Tibial nerve (tissue), 4 donors: ENCODE measurements around the gene ABHD1. TPM values are rescaled to one million over a fixed set of nuclear protein-coding genes. Genes with fewer than 3 reads are reported as not detected.
A peak's percentile ranks its signal among the peaks of the same experiment; 100 is the strongest.

ENCODE experiments used
- DNase-seq, 2 donors: peaks; one replicate each; pipeline ENCODE4 v3.0.0-alpha.2; 2019; ENCODE audit warnings: low spot score in 2 of 2
- H3K27ac ChIP-seq, 4 donors: fragments of 200-600 bp; sonication (generic) in 3 of 4; one replicate each; pipeline ENCODE4 v1.5.1; 2017 to 2019; ENCODE audit warnings: mild to moderate bottlenecking in 1 of 4
- H3K27me3 ChIP-seq, 2 donors: fragments of 200-600 bp; sonication (generic) in 1 of 2; one replicate each; pipeline versions ENCODE4 v1.5.1 to v1.6.0; 2017 to 2019
- H3K36me3 ChIP-seq, 3 donors: fragments of 200-600 bp; sonication (generic); one replicate each; pipeline ENCODE4 v1.5.1; 2018 to 2019
- H3K4me1 ChIP-seq, 4 donors: fragments of 200-600 bp; sonication (generic) in 3 of 4; one replicate each; pipeline ENCODE4 v1.5.1; 2017 to 2019
- H3K4me3 ChIP-seq, 4 donors: fragments of 200-600 bp; sonication (generic) in 3 of 4; one replicate each; pipeline ENCODE4 v1.5.1; 2017 to 2019; ENCODE audit warnings: mild to moderate bottlenecking in 1 of 4, moderate library complexity in 1 of 4
- H3K9me3 ChIP-seq, 4 donors: fragments of 200-600 bp; sonication (generic) in 3 of 4; one replicate each; pipeline ENCODE4 v1.5.1; 2017 to 2019
- EP300 ChIP-seq, 2 donors: sonication (generic); formaldehyde crosslinking; IDR thresholded peaks; one replicate each; pipeline ENCODE4 v1.6.1; 2017; ENCODE audit warnings: antibody characterized with exemption in 2 of 2, mild to moderate bottlenecking in 1 of 2
- POLR2A ChIP-seq, 2 donors: fragments of 450-650 bp; IDR thresholded peaks; one replicate each; pipeline ENCODE4 v1.6.1; 2017; ENCODE audit warnings: antibody characterized with exemption in 2 of 2, mild to moderate bottlenecking in 2 of 2, moderate library complexity in 2 of 2
- WGBS, 2 donors: methylation state at CpG; one replicate each; pipeline ENCODE4 v1.1.5; 2018; 5-methylcytosine and 5-hydroxymethylcytosine counted together
- total RNA-seq, 4 donors: library from RNA; depleted of rRNA; stranded (reverse); fragments of >200 nt; gene quantifications; one replicate each; pipeline ENCODE4 v1.1.0, GENCODE V29; 2016
- TF ChIP-seq, protein P1 (sequence below), 5 experiments: fragments of 200-600 bp in 3 of 5; fragments of 450-650 bp in 2 of 5; sonication (generic) in 3 of 5; IDR thresholded peaks; one replicate each; pipeline ENCODE4 v1.5.1; 2016 to 2019; ENCODE audit warnings: antibody characterized with exemption in 5 of 5, mild to moderate bottlenecking in 3 of 5, moderate library complexity in 2 of 5

The ABHD1 gene
- total RNA-seq, 4 donors from 2014 or later = 0.42 to 0.78 (median 0.44) TPM; not detected in 1

GRCh38 chr2:27085673-27086089 is 37.9 kb upstream of the ABHD1 start:
- WGBS, 2 donors = 0% methylated on average over 13 to 29 of the region's 38 CpGs
- Histone ChIP-seq H3K4me3 (peak overlapping the region; percentile 68 to 82 (median 72)), H3K9me3 (no peaks in the 10 kb centered on the region), H3K36me3 (peaks cover 0 to 14% (median 0%) of the 10 kb centered on the region in 3 donors), H3K27ac (peak overlapping the region; percentile 79 to 95 (median 94)), H3K4me1 (peaks cover 0 to 41% (median 26%) of the 10 kb centered on the region in 4 donors), H3K27me3 (no peaks in the 10 kb centered on the region)
- DNase-seq = peak; percentile 63 to 64
- TF ChIP-seq POLR2A (IDR thresholded peaks at IDR 0.05) (no peak), EP300 (IDR thresholded peaks at IDR 0.05) (peak in 1 of 2 donors; percentile 82)
- TF ChIP-seq, protein P1, sequence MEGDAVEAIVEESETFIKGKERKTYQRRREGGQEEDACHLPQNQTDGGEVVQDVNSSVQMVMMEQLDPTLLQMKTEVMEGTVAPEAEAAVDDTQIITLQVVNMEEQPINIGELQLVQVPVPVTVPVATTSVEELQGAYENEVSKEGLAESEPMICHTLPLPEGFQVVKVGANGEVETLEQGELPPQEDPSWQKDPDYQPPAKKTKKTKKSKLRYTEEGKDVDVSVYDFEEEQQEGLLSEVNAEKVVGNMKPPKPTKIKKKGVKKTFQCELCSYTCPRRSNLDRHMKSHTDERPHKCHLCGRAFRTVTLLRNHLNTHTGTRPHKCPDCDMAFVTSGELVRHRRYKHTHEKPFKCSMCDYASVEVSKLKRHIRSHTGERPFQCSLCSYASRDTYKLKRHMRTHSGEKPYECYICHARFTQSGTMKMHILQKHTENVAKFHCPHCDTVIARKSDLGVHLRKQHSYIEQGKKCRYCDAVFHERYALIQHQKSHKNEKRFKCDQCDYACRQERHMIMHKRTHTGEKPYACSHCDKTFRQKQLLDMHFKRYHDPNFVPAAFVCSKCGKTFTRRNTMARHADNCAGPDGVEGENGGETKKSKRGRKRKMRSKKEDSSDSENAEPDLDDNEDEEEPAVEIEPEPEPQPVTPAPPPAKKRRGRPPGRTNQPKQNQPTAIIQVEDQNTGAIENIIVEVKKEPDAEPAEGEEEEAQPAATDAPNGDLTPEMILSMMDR (IDR thresholded peaks at IDR 0.05) = peak in 3 of 5 experiments; percentile 40 to 50 (median 42)

GRCh38 chr2:27086090-27086723 is 37.4 kb upstream of the ABHD1 start:
- DNase-seq = peak; percentile 91 to 93
- WGBS, 2 donors = 0 to 1% methylated on average over 26 to 39 of the region's 81 CpGs
- Histone ChIP-seq H3K9me3 (no peaks in the 10 kb centered on the region), H3K36me3 (peaks cover 0 to 14% (median 0%) of the 10 kb centered on the region in 3 donors), H3K4me1 (peaks cover 0 to 36% (median 23%) of the 10 kb centered on the region in 4 donors), H3K27me3 (no peaks in the 10 kb centered on the region), H3K4me3 (peak overlapping the region; percentile 68 to 82 (median 72)), H3K27ac (peak overlapping the region; percentile 79 to 95 (median 94))
- TF ChIP-seq, protein P1 (IDR thresholded peaks at IDR 0.05) = peak; percentile 95 to 99 (median 98)
- TF ChIP-seq EP300 (IDR thresholded peaks at IDR 0.05) (peak in 1 of 2 donors; percentile 86), POLR2A (IDR thresholded peaks at IDR 0.05) (peak; percentile 74 to 85)

DNA sequence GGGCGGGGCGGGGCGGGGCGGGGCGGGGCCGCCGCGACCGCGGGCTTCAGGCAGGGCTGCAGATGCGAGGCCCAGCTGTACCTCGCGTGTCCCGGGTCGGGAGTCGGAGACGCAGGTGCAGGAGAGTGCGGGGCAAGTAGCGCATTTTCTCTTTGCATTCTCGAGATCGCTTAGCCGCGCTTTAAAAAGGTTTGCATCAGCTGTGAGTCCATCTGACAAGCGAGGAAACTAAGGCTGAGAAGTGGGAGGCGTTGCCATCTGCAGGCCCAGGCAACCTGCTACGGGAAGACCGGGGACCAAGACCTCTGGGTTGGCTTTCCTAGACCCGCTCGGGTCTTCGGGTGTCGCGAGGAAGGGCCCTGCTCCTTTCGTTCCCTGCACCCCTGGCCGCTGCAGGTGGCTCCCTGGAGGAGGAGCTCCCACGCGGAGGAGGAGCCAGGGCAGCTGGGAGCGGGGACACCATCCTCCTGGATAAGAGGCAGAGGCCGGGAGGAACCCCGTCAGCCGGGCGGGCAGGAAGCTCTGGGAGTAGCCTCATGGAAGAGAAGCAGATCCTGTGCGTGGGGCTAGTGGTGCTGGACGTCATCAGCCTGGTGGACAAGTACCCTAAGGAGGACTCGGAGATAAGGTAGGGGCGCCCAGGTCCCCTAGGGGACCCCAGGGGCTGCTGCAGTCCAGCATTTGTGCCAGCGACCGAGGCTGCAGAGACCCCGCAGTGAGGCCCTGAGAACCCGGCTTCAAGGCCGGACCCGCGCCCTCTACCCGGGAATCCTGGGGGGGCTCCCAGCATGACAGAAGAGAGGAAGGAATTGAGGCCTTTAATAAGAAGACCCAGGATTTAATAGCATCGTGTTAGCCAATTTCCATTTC is 36.7 kb upstream of the ABHD1 start, which contains the start of gene KHK:
KHK (plus strand) TSS at position 49 of the 870 bp plus-strand sequence; CDS start at position 537, 488 bp downstream.
- Histone ChIP-seq H3K36me3 (peaks cover 0 to 17% (median 0%) of the 10 kb centered on the region in 3 donors), H3K27me3 (no peaks in the 10 kb centered on the region), H3K4me1 (peaks cover 0 to 28% (median 16%) of the 10 kb centered on the region in 4 donors), H3K9me3 (no peaks in the 10 kb centered on the region), H3K27ac (peak within 1 kb of the TSS; percentile 79 to 95 (median 94)), H3K4me3 (peak within 1 kb of the TSS; percentile 68 to 82 (median 72))
- no peak for DNase-seq
- TF ChIP-seq, protein P1 (IDR thresholded peaks at IDR 0.05) = no peak
- no peak for TF ChIP-seq EP300 (IDR thresholded peaks at IDR 0.05)
- no peak for TF ChIP-seq POLR2A (IDR thresholded peaks at IDR 0.05)
- 14 to 15% methylated on average over 31 to 40 of the region's 54 CpGs for WGBS, 2 donors

DNA sequence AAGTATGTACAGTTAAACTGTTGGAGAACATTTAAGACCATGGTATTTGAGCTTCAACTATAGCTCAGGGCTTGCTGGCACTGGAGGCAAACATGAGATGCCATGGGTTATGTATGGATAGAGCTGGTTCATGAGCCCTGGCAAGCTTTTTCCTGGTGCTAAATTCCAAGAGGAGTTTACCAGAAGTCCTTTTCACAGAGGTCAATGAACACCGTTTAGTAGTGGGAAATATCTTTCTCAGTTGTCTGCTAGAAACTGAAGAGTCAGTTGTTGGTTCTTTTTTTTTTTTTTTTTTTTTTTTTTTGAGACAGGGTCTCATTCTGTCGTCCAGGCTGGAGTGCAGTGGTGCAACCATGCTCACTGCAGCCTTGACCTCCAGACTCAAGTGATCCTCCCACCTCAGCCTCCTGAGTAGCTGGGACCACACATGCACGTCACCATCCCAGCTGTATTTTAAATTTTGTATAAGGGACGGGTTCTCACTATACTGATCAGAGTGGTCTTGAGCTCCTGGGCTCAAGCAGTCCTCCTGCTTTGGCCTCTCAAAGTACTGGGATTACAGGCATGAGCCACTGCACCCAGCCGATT is 35.7 kb upstream of the ABHD1 start:
- H3K36me3 ChIP-seq = peaks cover 0 to 9% (median 0%) of the 10 kb centered on the region in 3 donors
- TF ChIP-seq POLR2A (IDR thresholded peaks at IDR 0.05) = no peak
- TF ChIP-seq, protein P1 (IDR thresholded peaks at IDR 0.05) = no peak
- TF ChIP-seq EP300 (IDR thresholded peaks at IDR 0.05) = no peak
- H3K4me1 ChIP-seq = peaks cover 0 to 22% (median 14%) of the 10 kb centered on the region in 4 donors
- no peaks in the 10 kb centered on the region for H3K27me3 ChIP-seq
- H3K4me3 ChIP-seq = peak overlapping the region in 1 of 4 donors; percentile 82
- H3K27ac ChIP-seq = no peak overlapping the region
- 76 to 86% methylated on average over 5 of the region's 5 CpGs for WGBS, 2 donors
- no peaks in the 10 kb centered on the region for H3K9me3 ChIP-seq
- no peak for DNase-seq
